Astrocyte (in vitro differentiated cells and primary cell): ENCODE results near the gene TGM3.

Source experiments
- EZH2 ChIP-seq: IDR thresholded peaks from 2 replicates; pipeline ENCODE4 v1.6.1; 2012; ENCODE audit warnings: mild to moderate bottlenecking, low read length, inconsistent platforms; ENCODE audit not compliant: insufficient read depth
- TF ChIP-seq, protein P1 (sequence below): IDR thresholded peaks from 2 replicates; pipeline ENCODE4 v1.5.1; 2011; ENCODE audit warnings: low read depth, mild to moderate bottlenecking, inconsistent platforms, low read length, moderate library complexity; ENCODE audit not compliant: insufficient read depth

GRCh38 chr20:2273634-2274302 is 22.0 kb upstream of the TGM3 start:
- TF ChIP-seq, protein P1, sequence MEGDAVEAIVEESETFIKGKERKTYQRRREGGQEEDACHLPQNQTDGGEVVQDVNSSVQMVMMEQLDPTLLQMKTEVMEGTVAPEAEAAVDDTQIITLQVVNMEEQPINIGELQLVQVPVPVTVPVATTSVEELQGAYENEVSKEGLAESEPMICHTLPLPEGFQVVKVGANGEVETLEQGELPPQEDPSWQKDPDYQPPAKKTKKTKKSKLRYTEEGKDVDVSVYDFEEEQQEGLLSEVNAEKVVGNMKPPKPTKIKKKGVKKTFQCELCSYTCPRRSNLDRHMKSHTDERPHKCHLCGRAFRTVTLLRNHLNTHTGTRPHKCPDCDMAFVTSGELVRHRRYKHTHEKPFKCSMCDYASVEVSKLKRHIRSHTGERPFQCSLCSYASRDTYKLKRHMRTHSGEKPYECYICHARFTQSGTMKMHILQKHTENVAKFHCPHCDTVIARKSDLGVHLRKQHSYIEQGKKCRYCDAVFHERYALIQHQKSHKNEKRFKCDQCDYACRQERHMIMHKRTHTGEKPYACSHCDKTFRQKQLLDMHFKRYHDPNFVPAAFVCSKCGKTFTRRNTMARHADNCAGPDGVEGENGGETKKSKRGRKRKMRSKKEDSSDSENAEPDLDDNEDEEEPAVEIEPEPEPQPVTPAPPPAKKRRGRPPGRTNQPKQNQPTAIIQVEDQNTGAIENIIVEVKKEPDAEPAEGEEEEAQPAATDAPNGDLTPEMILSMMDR: no peak
- TF ChIP-seq EZH2: no peak
